Peyer's patch (tissue), 4 donors: ENCODE data around the gene SLC41A3. TPM values are rescaled to one million over a fixed set of nuclear protein-coding genes. Genes with fewer than 3 reads are reported as not detected.
A peak's percentile ranks its signal among the peaks of the same experiment; 100 is the strongest.

ENCODE experiments used
- DNase-seq, 3 donors: peaks; one replicate each; pipeline ENCODE4 v3.0.0-alpha.2; 2017 to 2019
- H3K27ac ChIP-seq, 4 donors: fragments of 200-600 bp; sonication (generic); one replicate each; pipeline ENCODE4 v1.5.1; 2016 to 2019
- H3K27me3 ChIP-seq, 2 donors: fragments of 200-600 bp; sonication (generic); one replicate each; pipeline ENCODE4 v1.5.1; 2019
- H3K36me3 ChIP-seq, 3 donors: fragments of 200-600 bp; sonication (generic); one replicate each; pipeline ENCODE4 v1.5.1; 2016 to 2019
- H3K4me1 ChIP-seq, 4 donors: fragments of 200-600 bp; sonication (generic); one replicate each; pipeline ENCODE4 v1.5.1; 2016 to 2019
- H3K4me3 ChIP-seq, 4 donors: fragments of 200-600 bp; sonication (generic); 1 replicate in 3 of 4; 2 replicates in 1 of 4; pipeline ENCODE4 v1.5.1; 2016 to 2019; ENCODE audit warnings: mild to moderate bottlenecking in 1 of 4
- H3K9me3 ChIP-seq, 4 donors: fragments of 200-600 bp; sonication (generic); one replicate each; pipeline ENCODE4 v1.5.1; 2016 to 2019; ENCODE audit warnings: mild to moderate bottlenecking in 1 of 4
- CTCF ChIP-seq, 6 experiments: fragments of 450-650 bp in 4 of 6; fragments of 200-600 bp in 2 of 6; sonication (generic) in 1 of 6; IDR thresholded peaks; one replicate each; pipeline ENCODE4 v1.5.1; 2017 to 2019; ENCODE audit warnings: antibody characterized with exemption in 6 of 6, mild to moderate bottlenecking in 3 of 6, moderate library complexity in 1 of 6
- POLR2A ChIP-seq, 2 donors: fragments of 450-650 bp; IDR thresholded peaks; one replicate each; pipeline ENCODE4 v1.5.1; 2017; ENCODE audit warnings: antibody characterized with exemption in 2 of 2, mild to moderate bottlenecking in 2 of 2, moderate library complexity in 2 of 2
- total RNA-seq, 4 donors: library from RNA; depleted of rRNA; stranded (reverse); fragments of >200 nt; gene quantifications; one replicate each; pipeline ENCODE4 v1.1.0, GENCODE V29; 2016

SLC41A3 gene
- total RNA-seq, 4 donors from 2014 or later: 45.4 to 79.9 (median 58.5) TPM

- TF ChIP-seq CTCF (IDR thresholded peaks at IDR 0.05): no peak
- TF ChIP-seq POLR2A (IDR thresholded peaks at IDR 0.05): no peak
- Histone ChIP-seq H3K36me3 (no peaks in the 10 kb centered on the region), H3K9me3 (no peaks in the 10 kb centered on the region), H3K27me3 (no peaks in the 10 kb centered on the region), H3K4me3 (no peak overlapping the region), H3K4me1 (no peaks in the 10 kb centered on the region), H3K27ac (no peak overlapping the region)
- peak in 2 of 3 donors; percentile 30 to 34 for DNase-seq
Measured at GRCh38 chr3:126130981-126131745, 47.2 kb upstream of the SLC41A3 start.

GRCh38 chr3:126130081-126130855 lies 46.3 kb upstream of the SLC41A3 start:
- Histone ChIP-seq H3K4me3 (no peak overlapping the region), H3K9me3 (no peaks in the 10 kb centered on the region), H3K4me1 (no peaks in the 10 kb centered on the region), H3K27me3 (no peaks in the 10 kb centered on the region), H3K36me3 (no peaks in the 10 kb centered on the region), H3K27ac (no peak overlapping the region)
- TF ChIP-seq POLR2A (IDR thresholded peaks at IDR 0.05) (no peak), CTCF (IDR thresholded peaks at IDR 0.05) (no peak)
- DNase-seq: peak in 1 of 3 donors; percentile 41

- H3K27ac ChIP-seq: no peak overlapping the region
- H3K4me1 ChIP-seq: no peaks in the 10 kb centered on the region
- no peak overlapping the region for H3K4me3 ChIP-seq
- H3K9me3 ChIP-seq: no peaks in the 10 kb centered on the region
- H3K27me3 ChIP-seq: no peaks in the 10 kb centered on the region
- H3K36me3 ChIP-seq: no peaks in the 10 kb centered on the region
- TF ChIP-seq POLR2A (IDR thresholded peaks at IDR 0.05): no peak
- TF ChIP-seq CTCF (IDR thresholded peaks at IDR 0.05): no peak
- peak in 2 of 3 donors; percentile 43 to 44 for DNase-seq
Measured at GRCh38 chr3:126129398-126129891, 45.5 kb upstream of the SLC41A3 start.

- TF ChIP-seq CTCF (IDR thresholded peaks at IDR 0.05) (no peak), POLR2A (IDR thresholded peaks at IDR 0.05) (no peak)
- Histone ChIP-seq H3K27ac (no peak overlapping the region), H3K36me3 (no peaks in the 10 kb centered on the region), H3K27me3 (no peaks in the 10 kb centered on the region), H3K4me3 (no peak overlapping the region), H3K4me1 (no peaks in the 10 kb centered on the region), H3K9me3 (no peaks in the 10 kb centered on the region)
- peak in 1 of 3 donors; percentile 30 for DNase-seq
Measured at GRCh38 chr3:126128504-126129397, 44.8 kb upstream of the SLC41A3 start.

GRCh38 chr3:126127904-126128303 lies 44.0 kb upstream of the SLC41A3 start:
- DNase-seq: peak in 1 of 3 donors; percentile 26
- Histone ChIP-seq H3K4me3 (no peak overlapping the region), H3K27me3 (no peaks in the 10 kb centered on the region), H3K36me3 (no peaks in the 10 kb centered on the region), H3K27ac (no peak overlapping the region), H3K4me1 (no peaks in the 10 kb centered on the region), H3K9me3 (no peaks in the 10 kb centered on the region)
- TF ChIP-seq CTCF (IDR thresholded peaks at IDR 0.05): no peak
- TF ChIP-seq POLR2A (IDR thresholded peaks at IDR 0.05): no peak
